ENCODE measurements around the gene NDUFC2.

GRCh38 chr11:78046486-78046854 is 33.2 kb downstream of the NDUFC2 start:
- no peak for TF ChIP-seq EZH2 (IDR thresholded peaks at IDR 0.05; ENCODE audit: insufficient read depth, poor library complexity, severe bottlenecking)
- no peak for TF ChIP-seq EZH2phosphoT487 (IDR thresholded peaks at IDR 0.05; ENCODE audit: insufficient read depth, low read depth)

Measured in GM23248 (cell line).